Endothelial cell of umbilical vein (primary cell): ENCODE data around the gene MORN3. TPM values are rescaled to one million over a fixed set of nuclear protein-coding genes. Genes with fewer than 3 reads are reported as not detected.

Source experiments
- BruUV-seq: library from RNA; stranded (reverse); fragments of 400-500 nt; replicated peaks from 2 replicates; lab custom pipeline; 2021; lab: Mats Ljungman, UMichigan
- CTCF ChIA-PET: fragments of 300-600, 350-600 bp; sonication (Branson Sonifier 250); formaldehyde crosslinking; loops from one replicate; lab custom pipeline; 2021; ENCODE audit warnings: antibody characterized with exemption, inconsistent platforms; lab: Charles Lee
- POLR2A ChIA-PET: fragments of 300-600, 350-600 bp; sonication (Branson Sonifier 250); formaldehyde crosslinking; loops from one replicate; lab custom pipeline; 2021; ENCODE audit warnings: antibody characterized with exemption, inconsistent platforms; lab: Charles Lee
- DNase-seq: peaks from one replicate; pipeline ENCODE4 v3.0.0-alpha.2; 2011; ENCODE audit warnings: low read depth, low spot score
- FAIRE-seq: peaks from 2 replicates; lab custom pipeline; 2011; peaks lifted over from hg19 to GRCh38; lab: Jason Lieb, UNC
- H2AFZ ChIP-seq: 2 replicates; pipeline ENCODE4 v1.6.0; 2012; ENCODE audit warnings: low read depth, low read length, control low read depth, inconsistent platforms
- H3K27ac ChIP-seq: 2 replicates; pipeline ENCODE4 v1.5.1; 2011; ENCODE audit warnings: low read depth, mild to moderate bottlenecking, control low read depth, low read length, moderate library complexity; ENCODE audit not compliant: insufficient read depth
- H3K27me3 ChIP-seq, 2 experiments: 2 replicates each; pipeline versions ENCODE4 v1.6.0 to v1.6.1; 2011; ENCODE audit warnings: low read length in 2 of 2, mixed read lengths in 1 of 2; ENCODE audit not compliant: control insufficient read depth in 2 of 2, insufficient read depth in 2 of 2
- H3K36me3 ChIP-seq, 2 experiments: 2 replicates in 1 of 2; 3 replicates in 1 of 2; pipeline ENCODE4 v1.5.1; 2011; ENCODE audit warnings: low read length in 2 of 2, mild to moderate bottlenecking in 1 of 2, moderate library complexity in 1 of 2; ENCODE audit not compliant: control insufficient read depth in 2 of 2, insufficient read depth in 2 of 2; ENCODE audit errors: extremely low read depth in 1 of 2
- H3K4me1 ChIP-seq: 3 replicates; pipeline ENCODE4 v1.5.1; 2011; ENCODE audit warnings: mild to moderate bottlenecking, low read length; ENCODE audit not compliant: control insufficient read depth, insufficient read depth; ENCODE audit errors: extremely low read depth
- H3K4me2 ChIP-seq: 2 replicates; pipeline ENCODE4 v1.6.1; 2011; ENCODE audit warnings: low read length, control low read depth, mixed read lengths; ENCODE audit not compliant: insufficient read depth
- H3K4me3 ChIP-seq, 3 experiments: fragments of 200-600 bp in 1 of 3; sonication (generic), shearing (Covaris generic) in 1 of 3; replicated peaks in 1 of 3; 2 replicates each; pipeline ENCODE4 v1.5.1; 2011 to 2016; ENCODE audit warnings: control low read depth in 3 of 3, low read length in 3 of 3, mild to moderate bottlenecking in 2 of 3, inconsistent platforms in 1 of 3, low read depth in 1 of 3, moderate library complexity in 1 of 3; ENCODE audit not compliant: insufficient read depth in 1 of 3
- H3K79me2 ChIP-seq: 2 replicates; pipeline ENCODE4 v1.6.0; 2012; ENCODE audit warnings: low read length, inconsistent platforms; ENCODE audit not compliant: control insufficient read depth, insufficient read depth
- H3K9ac ChIP-seq: replicated peaks from 2 replicates; pipeline ENCODE3; 2011; ENCODE audit warnings: low read length, control low read depth; ENCODE audit not compliant: insufficient read depth; ENCODE audit errors: extremely low read depth
- H3K9me1 ChIP-seq: replicated peaks from 3 replicates; pipeline ENCODE4 v1.6.0; 2011; ENCODE audit warnings: mild to moderate bottlenecking, low read length; ENCODE audit not compliant: control insufficient read depth, insufficient read depth; ENCODE audit errors: extremely low read depth
- H3K9me3 ChIP-seq: replicated peaks from 2 replicates; pipeline ENCODE4 v1.5.1; 2012; ENCODE audit warnings: low read length, inconsistent platforms; ENCODE audit not compliant: control insufficient read depth, insufficient read depth
- H4K20me1 ChIP-seq: replicated peaks from 2 replicates; pipeline ENCODE3; 2011; ENCODE audit warnings: mild to moderate bottlenecking, low read length; ENCODE audit not compliant: control insufficient read depth, insufficient read depth; ENCODE audit errors: extremely low read depth
- CTCF ChIP-seq, 2 donors: IDR thresholded peaks; 1 replicate in 1 of 2; 2 replicates in 1 of 2; pipeline ENCODE4 v1.5.1; 2011; ENCODE audit warnings: low read length in 2 of 2, mild to moderate bottlenecking in 2 of 2, moderate library complexity in 2 of 2, control low read depth in 1 of 2, inconsistent platforms in 1 of 2, low read depth in 1 of 2; ENCODE audit not compliant: insufficient read depth in 1 of 2; ENCODE audit errors: extremely low read depth in 1 of 2
- EZH2 ChIP-seq: IDR thresholded peaks from 2 replicates; pipeline ENCODE4 v1.6.1; 2012; ENCODE audit warnings: borderline replicate concordance, low read depth, mild to moderate bottlenecking, moderate library complexity, low read length, inconsistent platforms; ENCODE audit not compliant: severe bottlenecking
- FOS ChIP-seq: IDR thresholded peaks from 2 replicates; pipeline ENCODE4 v1.6.1; 2011; ENCODE audit warnings: mild to moderate bottlenecking, low read length, moderate library complexity, borderline replicate concordance; ENCODE audit not compliant: insufficient read depth
- GATA2 ChIP-seq: IDR thresholded peaks from 2 replicates; pipeline ENCODE4 v1.7.0; 2011; ENCODE audit warnings: low read depth, mild to moderate bottlenecking, moderate library complexity, mixed read lengths, low read length; ENCODE audit not compliant: insufficient read length, insufficient read depth
- JUN ChIP-seq: IDR thresholded peaks from 2 replicates; pipeline ENCODE4 v1.6.1; 2011; ENCODE audit warnings: borderline replicate concordance, low read depth; ENCODE audit not compliant: insufficient read length, insufficient read depth
- MAX ChIP-seq: IDR thresholded peaks from 2 replicates; pipeline ENCODE4 v1.6.1; 2011; ENCODE audit not compliant: insufficient read depth, insufficient read length
- MYC ChIP-seq: IDR thresholded peaks from one replicate; pipeline ENCODE4 v1.6.1; 2011; ENCODE audit warnings: mild to moderate bottlenecking, low read depth, low read length
- POLR2A ChIP-seq: IDR thresholded peaks from 2 replicates; pipeline ENCODE4 v1.6.1; 2012; ENCODE audit warnings: low read depth, mild to moderate bottlenecking, control low read depth, low read length
- POLR2AphosphoS5 ChIP-seq: IDR thresholded peaks from 2 replicates; pipeline ENCODE4 v1.6.1; 2012; ENCODE audit warnings: low read depth, mild to moderate bottlenecking, control low read depth, low read length, moderate library complexity; ENCODE audit not compliant: insufficient read depth
- dilution Hi-C: fragments of 300-500 bp; cut with MboI; formaldehyde crosslinking; loops from one replicate; pipeline ENCODE4 v1.15.0; 2019; ENCODE audit warnings: low sequenced_read_pairs; ENCODE audit not compliant: extremely low pct_ligation_motif_present
- intact Hi-C: fragments of 100-400 bp; cut with micrococcal nuclease; formaldehyde crosslinking; loops from one replicate; pipeline ENCODE4 v1.10.0; 2022
- polyA plus RNA-seq, 4 experiments: library from polyadenylated mRNA; depleted of rRNA in 3 of 4; stranded (reverse) in 3 of 4; unstranded in 1 of 4; fragments of >200 nt; gene quantifications; 2 replicates each; pipeline versions ENCODE4 v1.2.1 to v1.2.3, GENCODE V29; 2011 to 2012; ENCODE audit warnings: missing spikeins in 1 of 4
- total RNA-seq: library from RNA; stranded (reverse); gene quantifications from 2 replicates; pipeline ENCODE4 v1.2.3, GENCODE V29; 2021

MORN3 gene
- total and polyA plus RNA-seq, 2 donors (not counting 3 experiments of a cell fraction or from before 2014, with no cell fraction given) = 0.66 to 0.73 TPM

- no peaks in the 10 kb centered on the region for H3K9me3 ChIP-seq
- H3K27ac ChIP-seq = no peak overlapping the region
- no peak overlapping the region for H2AFZ ChIP-seq
- ChIA-PET POLR2A (no interaction called here), CTCF (interaction anchor here (0.8 to 1.1 kb wide), 2 partner anchors 63 to 98 kb away, joined by 3 read pairs; partner anchors contain the start of gene TMEM120B)
- BruUV-seq = no TSS peak
- H3K79me2 ChIP-seq = no peaks in the 10 kb centered on the region
- H4K20me1 ChIP-seq = no peaks in the 10 kb centered on the region
- no peaks in the 10 kb centered on the region for H3K4me1 ChIP-seq
- intact Hi-C loops (no loop called here), dilution Hi-C loops (no loop called here)
- H3K36me3 ChIP-seq = no peaks in the 10 kb centered on the region
- TF ChIP-seq GATA2 (no peak), JUN (no peak), MAX (no peak), EZH2 (no peak), MYC (no peak), FOS (no peak), POLR2AphosphoS5 (no peak), POLR2A (no peak), CTCF (IDR thresholded peaks at IDR 0.05; ENCODE audit: extremely low read depth in 1 of 2, insufficient read depth in 1 of 2, low read depth in 1 of 2, low read length in 2 of 2) (no peak)
- no peak for DNase-seq
- FAIRE-seq = no peak
- no peaks in the 10 kb centered on the region for H3K9me1 ChIP-seq
- no peaks in the 10 kb centered on the region for H3K27me3 ChIP-seq
- no peak overlapping the region for H3K4me3 ChIP-seq
- no peak overlapping the region for H3K9ac ChIP-seq
- H3K4me2 ChIP-seq = no peak overlapping the region
Measured at GRCh38 chr12:121614872-121615467, 54.5 kb downstream of the MORN3 start.
